ENCODE data around the gene CDS2.

The CDS2 gene

DNA sequence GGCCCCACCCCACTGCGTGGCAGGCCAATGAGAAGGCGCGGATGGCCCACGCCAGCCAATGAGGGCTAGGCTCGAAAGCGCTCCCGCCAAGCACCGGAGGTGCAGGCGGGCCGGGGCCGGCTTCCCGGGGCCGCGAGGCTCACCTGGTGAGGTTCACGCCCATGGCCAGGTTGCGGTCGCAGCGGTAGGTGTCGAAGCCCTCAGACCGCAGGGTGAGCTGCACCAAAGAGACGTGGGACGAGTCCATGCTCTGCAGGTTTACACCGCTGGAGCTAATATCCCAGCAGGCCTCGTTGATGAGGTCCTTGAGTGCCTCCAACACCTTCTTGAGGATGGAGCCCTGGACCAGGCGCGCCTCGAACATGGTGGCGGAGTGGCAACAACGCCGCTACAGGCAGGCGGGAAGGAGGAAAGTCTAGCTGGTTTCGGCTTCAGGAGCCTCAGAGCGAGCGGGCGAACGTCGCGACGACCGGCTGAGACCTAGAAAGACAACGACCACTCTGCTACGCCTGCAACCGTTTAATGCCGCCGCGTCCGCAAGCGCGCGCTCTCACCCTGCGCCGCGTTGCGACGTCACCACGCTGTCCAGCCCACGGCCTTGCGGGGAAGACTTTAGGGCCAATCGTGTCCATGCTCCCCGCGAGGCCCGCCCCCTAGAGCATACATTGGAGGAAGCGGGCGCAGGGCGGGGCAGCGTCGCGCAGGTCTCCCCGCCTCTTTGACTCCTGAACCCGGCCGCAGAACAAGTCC lies 7.2 kb upstream of the CDS2 start, which contains the start of gene PCNA (continued):
- 0 out of 2 replicates have a peak, but pooled peaks have one; percentile 99 for TF ChIP-seq MEIS1 (CRISPR knock-in tag; IDR thresholded peaks at IDR 0.05; ENCODE audit: borderline replicate concordance)
- TF ChIP-seq ZNF555 (tag by site-specific recombination; conservative IDR thresholded peaks at IDR 0.05): no peak
- TF ChIP-seq ZNF521 (tag by site-specific recombination; IDR thresholded peaks at IDR 0.05): no peak
- peak; percentile 33; the same call in 1 of the 2 replicates for TF ChIP-seq TCF7L2 (IDR thresholded peaks at IDR 0.05; ENCODE audit: borderline replicate concordance, low read depth, low read length)
- peak; percentile 98 for TF ChIP-seq SP2 (tag by site-specific recombination; IDR thresholded peaks at IDR 0.05)
- peak; percentile 97 for TF ChIP-seq ZEB2 (tag by site-specific recombination; IDR thresholded peaks at IDR 0.05)
- TF ChIP-seq WT1 (tag by site-specific recombination; IDR thresholded peaks at IDR 0.05): peak; percentile 54; the same call in 1 of the 2 replicates
- no peak for TF ChIP-seq TRIM28 (IDR thresholded peaks at IDR 0.05; ENCODE audit: borderline replicate concordance, low read length)
- TF ChIP-seq, protein P1, sequence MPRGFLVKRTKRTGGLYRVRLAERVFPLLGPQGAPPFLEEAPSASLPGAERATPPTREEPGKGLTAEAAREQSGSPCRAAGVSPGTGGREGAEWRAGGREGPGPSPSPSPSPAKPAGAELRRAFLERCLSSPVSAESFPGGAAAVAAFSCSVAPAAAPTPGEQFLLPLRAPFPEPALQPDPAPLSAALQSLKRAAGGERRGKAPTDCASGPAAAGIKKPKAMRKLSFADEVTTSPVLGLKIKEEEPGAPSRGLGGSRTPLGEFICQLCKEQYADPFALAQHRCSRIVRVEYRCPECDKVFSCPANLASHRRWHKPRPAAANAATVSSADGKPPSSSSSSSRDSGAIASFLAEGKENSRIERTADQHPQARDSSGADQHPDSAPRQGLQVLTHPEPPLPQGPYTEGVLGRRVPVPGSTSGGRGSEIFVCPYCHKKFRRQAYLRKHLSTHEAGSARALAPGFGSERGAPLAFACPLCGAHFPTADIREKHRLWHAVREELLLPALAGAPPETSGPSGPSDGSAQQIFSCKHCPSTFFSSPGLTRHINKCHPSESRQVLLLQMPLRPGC (tag by site-specific recombination; IDR thresholded peaks at IDR 0.05): peak; percentile 73; the same call in 1 of the 2 replicates
- no peak for TF ChIP-seq HOXC10 (CRISPR knock-in tag; IDR thresholded peaks at IDR 0.05)
- no peak for TF ChIP-seq ZNF549 (tag by site-specific recombination; IDR thresholded peaks at IDR 0.05)
- peak; percentile 95 for TF ChIP-seq ZNF391 (tag by site-specific recombination; IDR thresholded peaks at IDR 0.05; ENCODE audit: borderline replicate concordance, low read depth)
- TF ChIP-seq ZNF121 (tag by site-specific recombination; IDR thresholded peaks at IDR 0.05): no peak
- TF ChIP-seq ZNF10 (tag by site-specific recombination; IDR thresholded peaks at IDR 0.05): no peak
- TF ChIP-seq ZSCAN30 (tag by site-specific recombination; IDR thresholded peaks at IDR 0.05): peak; percentile 34
- peak; percentile 79; the same call in 1 of the 2 replicates for TF ChIP-seq BCL11A (tag by site-specific recombination; IDR thresholded peaks at IDR 0.05; ENCODE audit: low read depth)
- peak; percentile 84 for TF ChIP-seq SP7 (tag by site-specific recombination; IDR thresholded peaks at IDR 0.05)
- no peak for TF ChIP-seq ZNF404 (tag by site-specific recombination; IDR thresholded peaks at IDR 0.05)
- TF ChIP-seq, protein P2, sequence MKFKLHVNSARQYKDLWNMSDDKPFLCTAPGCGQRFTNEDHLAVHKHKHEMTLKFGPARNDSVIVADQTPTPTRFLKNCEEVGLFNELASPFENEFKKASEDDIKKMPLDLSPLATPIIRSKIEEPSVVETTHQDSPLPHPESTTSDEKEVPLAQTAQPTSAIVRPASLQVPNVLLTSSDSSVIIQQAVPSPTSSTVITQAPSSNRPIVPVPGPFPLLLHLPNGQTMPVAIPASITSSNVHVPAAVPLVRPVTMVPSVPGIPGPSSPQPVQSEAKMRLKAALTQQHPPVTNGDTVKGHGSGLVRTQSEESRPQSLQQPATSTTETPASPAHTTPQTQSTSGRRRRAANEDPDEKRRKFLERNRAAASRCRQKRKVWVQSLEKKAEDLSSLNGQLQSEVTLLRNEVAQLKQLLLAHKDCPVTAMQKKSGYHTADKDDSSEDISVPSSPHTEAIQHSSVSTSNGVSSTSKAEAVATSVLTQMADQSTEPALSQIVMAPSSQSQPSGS (tag by site-specific recombination; IDR thresholded peaks at IDR 0.05; ENCODE audit: low read depth): peak; percentile 6; the same call in 1 of the 2 replicates
- TF ChIP-seq ZBTB6 (tag by site-specific recombination; IDR thresholded peaks at IDR 0.05): peak; percentile 94; the same call in 1 of the 2 replicates
- TF ChIP-seq OVOL3 (tag by site-specific recombination; IDR thresholded peaks at IDR 0.05): peak; percentile 66; the same call in 1 of the 2 replicates
- TF ChIP-seq ZNF837 (tag by site-specific recombination; IDR thresholded peaks at IDR 0.05): peak; percentile 55; the same call in 1 of the 2 replicates
- TF ChIP-seq ZBTB20 (tag by site-specific recombination; IDR thresholded peaks at IDR 0.05): peak; percentile 79
- TF ChIP-seq MZF1 (tag by site-specific recombination; IDR thresholded peaks at IDR 0.05; ENCODE audit: borderline replicate concordance): no peak
- peak; percentile 70; the same call in 1 of the 2 replicates for TF ChIP-seq ZNF610 (tag by site-specific recombination; IDR thresholded peaks at IDR 0.05; ENCODE audit: borderline replicate concordance)
- TF ChIP-seq ZNF2 (tag by site-specific recombination; IDR thresholded peaks at IDR 0.05): peak; percentile 93
- TF ChIP-seq ZNF473 (tag by site-specific recombination; IDR thresholded peaks at IDR 0.05): no peak
- TF ChIP-seq ZFP41 (tag by site-specific recombination; IDR thresholded peaks at IDR 0.05; ENCODE audit: borderline replicate concordance): peak; percentile 53; the same call in 1 of the 2 replicates
- TF ChIP-seq, protein P3, sequence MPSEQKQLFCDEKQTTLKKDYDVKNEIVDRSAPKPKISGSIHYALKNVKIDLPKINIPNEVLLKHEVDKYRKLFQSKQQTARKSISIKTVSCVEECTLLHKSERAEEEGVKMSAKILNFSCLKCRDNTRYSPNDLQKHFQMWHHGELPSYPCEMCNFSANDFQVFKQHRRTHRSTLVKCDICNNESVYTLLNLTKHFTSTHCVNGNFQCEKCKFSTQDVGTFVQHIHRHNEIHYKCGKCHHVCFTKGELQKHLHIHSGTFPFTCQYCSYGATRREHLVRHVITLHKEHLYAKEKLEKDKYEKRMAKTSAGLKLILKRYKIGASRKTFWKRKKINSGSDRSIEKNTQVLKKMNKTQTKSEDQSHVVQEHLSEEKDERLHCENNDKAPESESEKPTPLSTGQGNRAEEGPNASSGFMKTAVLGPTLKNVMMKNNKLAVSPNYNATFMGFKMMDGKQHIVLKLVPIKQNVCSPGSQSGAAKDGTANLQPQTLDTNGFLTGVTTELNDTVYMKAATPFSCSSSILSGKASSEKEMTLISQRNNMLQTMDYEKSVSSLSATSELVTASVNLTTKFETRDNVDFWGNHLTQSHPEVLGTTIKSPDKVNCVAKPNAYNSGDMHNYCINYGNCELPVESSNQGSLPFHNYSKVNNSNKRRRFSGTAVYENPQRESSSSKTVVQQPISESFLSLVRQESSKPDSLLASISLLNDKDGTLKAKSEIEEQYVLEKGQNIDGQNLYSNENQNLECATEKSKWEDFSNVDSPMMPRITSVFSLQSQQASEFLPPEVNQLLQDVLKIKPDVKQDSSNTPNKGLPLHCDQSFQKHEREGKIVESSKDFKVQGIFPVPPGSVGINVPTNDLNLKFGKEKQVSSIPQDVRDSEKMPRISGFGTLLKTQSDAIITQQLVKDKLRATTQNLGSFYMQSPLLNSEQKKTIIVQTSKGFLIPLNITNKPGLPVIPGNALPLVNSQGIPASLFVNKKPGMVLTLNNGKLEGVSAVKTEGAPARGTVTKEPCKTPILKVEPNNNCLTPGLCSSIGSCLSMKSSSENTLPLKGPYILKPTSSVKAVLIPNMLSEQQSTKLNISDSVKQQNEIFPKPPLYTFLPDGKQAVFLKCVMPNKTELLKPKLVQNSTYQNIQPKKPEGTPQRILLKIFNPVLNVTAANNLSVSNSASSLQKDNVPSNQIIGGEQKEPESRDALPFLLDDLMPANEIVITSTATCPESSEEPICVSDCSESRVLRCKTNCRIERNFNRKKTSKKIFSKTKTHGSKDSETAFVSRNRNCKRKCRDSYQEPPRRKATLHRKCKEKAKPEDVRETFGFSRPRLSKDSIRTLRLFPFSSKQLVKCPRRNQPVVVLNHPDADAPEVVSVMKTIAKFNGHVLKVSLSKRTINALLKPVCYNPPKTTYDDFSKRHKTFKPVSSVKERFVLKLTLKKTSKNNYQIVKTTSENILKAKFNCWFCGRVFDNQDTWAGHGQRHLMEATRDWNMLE (tag by site-specific recombination; conservative IDR thresholded peaks at IDR 0.05; ENCODE audit: low read depth): 0 out of 2 replicates have a peak, but pooled peaks have one; percentile 12
- TF ChIP-seq MYNN (tag by site-specific recombination; IDR thresholded peaks at IDR 0.05; ENCODE audit: borderline replicate concordance): no peak
- TF ChIP-seq YY2 (tag by site-specific recombination; IDR thresholded peaks at IDR 0.05): peak; percentile 75; the same call in 1 of the 2 replicates

Data from HEK293 (cell line).